ENCODE results near the gene ODAD3.
"Not testable (repeated sequence)": the region's sequence is repeated elsewhere in the genome, so short reads cannot be mapped to it uniquely, and the experiment has no call there.

The ODAD3 gene

GRCh38 chr19:11435057-11435832 lies at the start of gene ODAD3, which contains the start of gene PRKCSH:
TSS of gene ODAD3 (minus strand) at chr19:11435121. CDS start at chr19:11435016, 105 bp downstream.
TSS of gene PRKCSH (plus strand) at chr19:11435635. CDS start at chr19:11436118, 483 bp downstream.
- peak; percentile 100 for DNase-seq (ENCODE audit: low read depth in 2 of 2)

GRCh38 chr19:11483366-11484111 lies 48.6 kb upstream of the ODAD3 start:
- no peak for DNase-seq (ENCODE audit: low read depth in 2 of 2)

- DNase-seq (ENCODE audit: low read depth in 2 of 2): peak in 1 of 2 experiments; percentile 37
These were observed 47.6 kb upstream of the ODAD3 start for GRCh38 chr19:11482384-11483050.

GRCh38 chr19:11481534-11482383 lies 46.8 kb upstream of the ODAD3 start:
- DNase-seq (ENCODE audit: low read depth in 2 of 2): peak; percentile 47 to 62

GRCh38 chr19:11480715-11481533 lies 46.0 kb upstream of the ODAD3 start, which contains the start of gene ELAVL3:
TSS of gene ELAVL3 (minus strand) at chr19:11481046. CDS start at chr19:11480608, 438 bp downstream.
- no peak for DNase-seq (ENCODE audit: low read depth in 2 of 2)

GRCh38 chr19:11479898-11480714 lies 45.2 kb upstream of the ODAD3 start:
- no peak for DNase-seq (ENCODE audit: low read depth in 2 of 2)

GRCh38 chr19:11479090-11479897 lies 44.4 kb upstream of the ODAD3 start:
- DNase-seq (ENCODE audit: low read depth in 2 of 2): no peak

- no peak for DNase-seq (ENCODE audit: low read depth in 2 of 2)
These were observed 43.5 kb upstream of the ODAD3 start for GRCh38 chr19:11478167-11479089.

GRCh38 chr19:11475861-11476260 lies 40.9 kb upstream of the ODAD3 start:
- DNase-seq (ENCODE audit: low read depth in 2 of 2): no peak

- not testable (repeated sequence) for DNase-seq (ENCODE audit: low read depth in 2 of 2)
These were observed 40.4 kb upstream of the ODAD3 start for GRCh38 chr19:11475343-11475742.

- DNase-seq (ENCODE audit: low read depth in 2 of 2): no peak
These were observed 38.8 kb upstream of the ODAD3 start for GRCh38 chr19:11473725-11474124.

GRCh38 chr19:11468266-11468845 lies 33.4 kb upstream of the ODAD3 start:
- DNase-seq (ENCODE audit: low read depth in 2 of 2): not testable (repeated sequence)

- no peak for DNase-seq (ENCODE audit: low read depth in 2 of 2)
These were observed 30.7 kb upstream of the ODAD3 start for GRCh38 chr19:11465600-11465999.

GRCh38 chr19:11464333-11465265 lies 29.7 kb upstream of the ODAD3 start:
- DNase-seq (ENCODE audit: low read depth in 2 of 2): no peak

GRCh38 chr19:11463391-11463790 lies 28.5 kb upstream of the ODAD3 start:
- DNase-seq (ENCODE audit: low read depth in 2 of 2): no peak

GRCh38 chr19:11461453-11461852 lies 26.5 kb upstream of the ODAD3 start:
- no peak for DNase-seq (ENCODE audit: low read depth in 2 of 2)
